AG08395 (cell line): Measurements from ENCODE around the gene VASN.

Source experiments
- DNase-seq: peaks from one replicate; pipeline ENCODE4 v3.0.0; 2012; ENCODE audit warnings: mixed read lengths, low spot score

Gene VASN

GRCh38 chr16:4372578-4373355 lies 1.1 kb downstream of the VASN start:
- peak; percentile 69 for DNase-seq

GRCh38 chr16:4373356-4373908 lies 1.8 kb downstream of the VASN start:
- no peak for DNase-seq

GRCh38 chr16:4373909-4374742 lies 2.5 kb downstream of the VASN start:
- peak; percentile 86 for DNase-seq

- peak; percentile 26 for DNase-seq
Observed at GRCh38 chr16:4375717-4376116, 4.1 kb downstream of the VASN start.

DNA sequence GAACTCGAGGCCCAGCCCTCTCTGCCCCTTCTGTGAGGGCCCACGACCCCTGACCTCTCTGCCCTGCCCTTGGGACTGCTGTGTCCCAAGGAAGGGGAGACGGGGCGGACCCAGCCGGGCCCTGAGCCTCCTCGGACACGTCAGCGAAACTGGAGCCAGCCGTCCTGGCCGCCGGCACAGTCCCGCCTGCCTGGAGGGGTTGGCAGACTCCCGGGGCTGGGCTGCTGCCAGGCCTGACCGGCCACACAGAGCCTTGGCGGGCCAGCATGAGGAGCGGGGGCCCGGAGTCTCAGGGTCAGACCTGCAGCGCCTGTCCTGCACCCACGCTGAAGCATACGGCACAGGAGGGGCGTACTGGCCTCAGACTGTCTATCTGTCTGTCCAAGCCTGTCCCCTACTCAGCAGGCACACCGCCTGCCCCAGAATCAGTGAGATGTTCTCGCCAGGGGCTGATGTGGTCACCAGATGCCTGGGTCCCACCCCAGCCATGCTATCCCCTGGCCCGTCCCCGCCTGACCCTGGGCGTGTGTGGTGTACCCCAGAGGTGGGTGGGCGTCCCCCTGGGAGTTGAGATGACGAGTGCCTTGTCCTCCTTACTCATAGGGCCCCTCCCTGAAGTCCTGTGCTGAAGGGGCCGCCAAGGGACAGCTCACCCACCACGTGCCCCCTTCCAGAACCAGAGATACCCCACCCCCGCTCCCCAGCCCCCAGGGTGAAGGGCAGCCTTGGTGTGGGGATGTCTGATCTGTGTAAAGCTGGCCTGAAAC lies 4.7 kb downstream of the VASN start:
- peak; percentile 83 for DNase-seq

DNA sequence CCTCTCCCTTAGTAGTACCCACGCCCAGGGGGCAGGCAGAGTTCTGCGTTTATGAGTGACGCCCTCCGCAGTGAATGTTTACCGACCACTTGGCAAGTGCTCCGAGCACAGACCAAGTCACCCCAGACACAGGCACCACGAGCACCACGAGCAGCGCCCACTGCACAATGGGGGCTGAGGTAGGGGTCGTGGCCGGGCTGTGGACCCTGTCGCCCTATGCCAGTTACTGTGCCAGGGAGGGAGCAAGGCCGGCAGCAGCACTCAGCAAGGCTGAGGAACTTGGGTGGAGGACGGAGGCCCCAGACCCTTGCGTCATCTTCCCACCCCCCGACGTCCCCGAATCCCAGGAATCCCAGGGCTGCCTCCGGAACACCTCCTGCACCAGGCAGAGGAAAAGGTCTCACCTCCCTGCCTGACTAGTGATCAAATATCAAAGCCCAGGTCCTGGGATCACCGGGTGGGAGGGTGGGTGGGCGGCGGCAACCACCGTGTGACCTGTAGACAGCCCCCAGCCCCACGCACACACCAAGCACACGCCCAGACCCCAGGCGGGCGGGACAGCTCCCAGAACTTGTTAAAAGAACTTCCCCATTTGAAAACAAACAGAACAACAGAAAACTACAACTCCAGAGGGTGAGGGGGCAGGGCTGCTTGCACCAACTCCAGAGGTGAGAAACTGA lies 5.4 kb downstream of the VASN start:
- no peak for DNase-seq

GRCh38 chr16:4377573-4378154 lies 6.0 kb downstream of the VASN start:
- no peak for DNase-seq

GRCh38 chr16:4378161-4378666 lies 6.6 kb downstream of the VASN start:
- DNase-seq = peak; percentile 71

- no peak for DNase-seq
Observed at GRCh38 chr16:4378999-4379690, 7.5 kb downstream of the VASN start.

DNA sequence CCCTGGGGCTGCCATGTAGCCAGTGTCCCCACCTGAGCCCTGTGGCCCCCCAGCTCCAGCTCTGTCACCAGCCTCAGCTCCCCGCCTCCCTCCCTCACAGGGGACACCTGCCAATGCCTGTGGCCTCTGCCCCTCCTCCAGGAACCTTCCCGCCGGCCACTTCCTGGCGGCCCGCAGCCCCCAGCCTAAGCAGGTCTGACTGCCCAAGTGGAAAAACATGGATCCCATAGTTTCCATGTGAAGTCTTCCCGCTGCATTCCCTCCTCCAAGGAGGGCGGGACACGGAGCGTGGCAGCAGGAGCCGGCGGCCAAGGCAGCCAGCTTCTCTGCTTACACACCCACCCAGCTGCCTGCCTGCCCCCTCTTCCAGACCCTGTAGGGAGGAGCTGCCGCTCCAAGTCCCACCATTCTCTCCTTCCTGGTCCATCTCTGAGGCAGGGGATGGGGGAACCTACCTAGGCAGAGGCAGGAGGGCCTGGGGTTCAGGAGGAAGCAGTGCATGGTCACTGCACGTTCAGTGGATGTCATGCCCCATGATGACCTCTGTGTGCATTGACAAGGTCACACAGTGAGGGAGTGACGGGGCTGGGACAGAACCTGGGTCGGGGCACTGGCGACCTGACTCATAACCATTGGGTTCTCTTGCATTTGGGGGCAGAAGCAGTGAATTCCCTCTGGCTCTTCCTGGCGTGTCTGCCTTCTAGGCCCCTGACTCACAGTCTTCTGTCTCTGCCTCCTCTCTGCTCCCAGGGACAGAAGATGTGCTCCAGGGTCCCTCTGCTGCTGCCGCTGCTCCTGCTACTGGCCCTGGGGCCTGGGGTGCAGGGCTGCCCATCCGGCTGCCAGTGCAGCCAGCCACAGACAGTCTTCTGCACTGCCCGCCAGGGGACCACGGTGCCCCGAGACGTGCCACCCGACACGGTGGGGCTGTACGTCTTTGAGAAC lies 8.7 kb downstream of the VASN start:
- DNase-seq = no peak

DNA sequence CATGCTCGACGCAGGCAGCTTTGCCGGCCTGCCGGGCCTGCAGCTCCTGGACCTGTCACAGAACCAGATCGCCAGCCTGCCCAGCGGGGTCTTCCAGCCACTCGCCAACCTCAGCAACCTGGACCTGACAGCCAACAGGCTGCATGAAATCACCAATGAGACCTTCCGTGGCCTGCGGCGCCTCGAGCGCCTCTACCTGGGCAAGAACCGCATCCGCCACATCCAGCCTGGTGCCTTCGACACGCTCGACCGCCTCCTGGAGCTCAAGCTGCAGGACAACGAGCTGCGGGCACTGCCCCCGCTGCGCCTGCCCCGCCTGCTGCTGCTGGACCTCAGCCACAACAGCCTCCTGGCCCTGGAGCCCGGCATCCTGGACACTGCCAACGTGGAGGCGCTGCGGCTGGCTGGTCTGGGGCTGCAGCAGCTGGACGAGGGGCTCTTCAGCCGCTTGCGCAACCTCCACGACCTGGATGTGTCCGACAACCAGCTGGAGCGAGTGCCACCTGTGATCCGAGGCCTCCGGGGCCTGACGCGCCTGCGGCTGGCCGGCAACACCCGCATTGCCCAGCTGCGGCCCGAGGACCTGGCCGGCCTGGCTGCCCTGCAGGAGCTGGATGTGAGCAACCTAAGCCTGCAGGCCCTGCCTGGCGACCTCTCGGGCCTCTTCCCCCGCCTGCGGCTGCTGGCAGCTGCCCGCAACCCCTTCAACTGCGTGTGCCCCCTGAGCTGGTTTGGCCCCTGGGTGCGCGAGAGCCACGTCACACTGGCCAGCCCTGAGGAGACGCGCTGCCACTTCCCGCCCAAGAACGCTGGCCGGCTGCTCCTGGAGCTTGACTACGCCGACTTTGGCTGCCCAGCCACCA lies 9.7 kb downstream of the VASN start:
- no peak for DNase-seq

DNA sequence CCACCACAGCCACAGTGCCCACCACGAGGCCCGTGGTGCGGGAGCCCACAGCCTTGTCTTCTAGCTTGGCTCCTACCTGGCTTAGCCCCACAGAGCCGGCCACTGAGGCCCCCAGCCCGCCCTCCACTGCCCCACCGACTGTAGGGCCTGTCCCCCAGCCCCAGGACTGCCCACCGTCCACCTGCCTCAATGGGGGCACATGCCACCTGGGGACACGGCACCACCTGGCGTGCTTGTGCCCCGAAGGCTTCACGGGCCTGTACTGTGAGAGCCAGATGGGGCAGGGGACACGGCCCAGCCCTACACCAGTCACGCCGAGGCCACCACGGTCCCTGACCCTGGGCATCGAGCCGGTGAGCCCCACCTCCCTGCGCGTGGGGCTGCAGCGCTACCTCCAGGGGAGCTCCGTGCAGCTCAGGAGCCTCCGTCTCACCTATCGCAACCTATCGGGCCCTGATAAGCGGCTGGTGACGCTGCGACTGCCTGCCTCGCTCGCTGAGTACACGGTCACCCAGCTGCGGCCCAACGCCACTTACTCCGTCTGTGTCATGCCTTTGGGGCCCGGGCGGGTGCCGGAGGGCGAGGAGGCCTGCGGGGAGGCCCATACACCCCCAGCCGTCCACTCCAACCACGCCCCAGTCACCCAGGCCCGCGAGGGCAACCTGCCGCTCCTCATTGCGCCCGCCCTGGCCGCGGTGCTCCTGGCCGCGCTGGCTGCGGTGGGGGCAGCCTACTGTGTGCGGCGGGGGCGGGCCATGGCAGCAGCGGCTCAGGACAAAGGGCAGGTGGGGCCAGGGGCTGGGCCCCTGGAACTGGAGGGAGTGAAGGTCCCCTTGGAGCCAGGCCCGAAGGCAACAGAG lies 10.5 kb downstream of the VASN start:
- no peak for DNase-seq

DNA sequence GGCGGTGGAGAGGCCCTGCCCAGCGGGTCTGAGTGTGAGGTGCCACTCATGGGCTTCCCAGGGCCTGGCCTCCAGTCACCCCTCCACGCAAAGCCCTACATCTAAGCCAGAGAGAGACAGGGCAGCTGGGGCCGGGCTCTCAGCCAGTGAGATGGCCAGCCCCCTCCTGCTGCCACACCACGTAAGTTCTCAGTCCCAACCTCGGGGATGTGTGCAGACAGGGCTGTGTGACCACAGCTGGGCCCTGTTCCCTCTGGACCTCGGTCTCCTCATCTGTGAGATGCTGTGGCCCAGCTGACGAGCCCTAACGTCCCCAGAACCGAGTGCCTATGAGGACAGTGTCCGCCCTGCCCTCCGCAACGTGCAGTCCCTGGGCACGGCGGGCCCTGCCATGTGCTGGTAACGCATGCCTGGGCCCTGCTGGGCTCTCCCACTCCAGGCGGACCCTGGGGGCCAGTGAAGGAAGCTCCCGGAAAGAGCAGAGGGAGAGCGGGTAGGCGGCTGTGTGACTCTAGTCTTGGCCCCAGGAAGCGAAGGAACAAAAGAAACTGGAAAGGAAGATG lies 11.2 kb downstream of the VASN start:
- no peak for DNase-seq

DNA sequence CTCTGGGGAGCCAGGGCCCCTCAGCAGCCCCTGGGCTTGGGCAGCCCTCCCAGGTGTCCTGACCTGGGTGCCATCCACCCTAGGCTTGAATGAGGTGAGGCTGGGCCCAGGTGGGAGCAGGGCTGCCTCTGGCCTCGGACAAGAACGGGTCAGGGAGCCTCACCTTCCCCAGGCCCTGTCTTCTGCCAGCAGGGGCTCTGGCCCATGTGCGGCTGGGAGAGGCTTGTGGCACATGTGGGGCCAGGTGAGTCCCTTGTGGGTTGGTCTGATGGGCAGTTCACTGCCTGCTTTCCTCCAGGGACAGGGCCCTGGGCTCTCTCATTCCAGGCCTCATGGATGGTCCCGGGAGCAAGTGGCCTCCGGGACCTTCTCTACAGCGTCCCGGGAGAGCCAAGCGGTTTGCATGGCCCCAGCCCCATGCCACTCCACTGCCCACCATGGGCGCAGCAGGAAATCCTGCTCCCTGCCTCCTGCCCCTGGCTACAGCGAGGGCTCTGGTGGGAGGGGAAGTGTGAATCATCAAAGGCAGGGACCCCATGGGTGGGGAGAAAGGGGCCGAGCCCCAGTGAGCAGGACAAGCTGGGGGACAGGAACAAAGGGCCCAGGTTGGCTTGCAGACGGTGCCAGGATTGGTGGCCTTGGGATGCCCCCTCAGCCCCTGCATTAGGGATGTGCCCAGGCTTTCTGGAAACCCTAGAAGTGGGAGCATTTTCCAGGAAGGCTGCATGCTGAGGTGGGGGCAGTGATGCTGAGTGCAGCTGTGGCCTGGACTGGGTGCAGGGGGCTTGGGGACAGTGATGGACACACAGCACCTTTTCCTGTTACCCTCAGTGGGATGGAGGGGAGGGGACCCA lies 12.2 kb downstream of the VASN start:
- no peak for DNase-seq

DNA sequence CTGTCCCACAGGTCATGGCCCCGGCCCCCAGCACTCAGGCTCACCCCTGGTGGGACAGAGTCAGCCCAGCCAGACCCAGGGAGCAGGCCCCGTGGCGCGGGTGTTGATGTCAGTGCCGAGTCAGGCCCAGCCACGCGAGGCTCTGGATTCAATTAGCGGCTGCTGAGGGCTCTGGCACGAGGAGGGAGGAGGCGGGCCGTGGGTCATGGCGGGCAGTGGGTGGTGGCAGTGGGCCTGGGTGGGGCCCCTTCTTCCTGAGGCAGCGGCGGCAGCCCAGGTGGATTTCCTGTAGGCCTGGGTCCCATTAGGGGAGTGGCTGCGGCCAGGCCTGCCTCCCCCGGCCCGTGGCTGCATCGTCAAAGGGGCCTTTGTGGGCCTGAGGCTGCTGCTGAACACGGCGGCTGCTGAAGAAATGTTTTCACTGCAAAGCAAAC lies 12.9 kb downstream of the VASN start:
- DNase-seq = peak; percentile 73
